NCI-H1048 (cell line): ENCODE measurements around the gene FGD4.
"Not testable (repeated sequence)": the region's sequence is repeated elsewhere in the genome, so short reads cannot be mapped to it uniquely, and the experiment has no call there.

Experiments
- DNase-seq: peaks from one replicate; lab custom pipeline; 2025; lab: John Stamatoyannopoulos, UW

The FGD4 gene

DNA sequence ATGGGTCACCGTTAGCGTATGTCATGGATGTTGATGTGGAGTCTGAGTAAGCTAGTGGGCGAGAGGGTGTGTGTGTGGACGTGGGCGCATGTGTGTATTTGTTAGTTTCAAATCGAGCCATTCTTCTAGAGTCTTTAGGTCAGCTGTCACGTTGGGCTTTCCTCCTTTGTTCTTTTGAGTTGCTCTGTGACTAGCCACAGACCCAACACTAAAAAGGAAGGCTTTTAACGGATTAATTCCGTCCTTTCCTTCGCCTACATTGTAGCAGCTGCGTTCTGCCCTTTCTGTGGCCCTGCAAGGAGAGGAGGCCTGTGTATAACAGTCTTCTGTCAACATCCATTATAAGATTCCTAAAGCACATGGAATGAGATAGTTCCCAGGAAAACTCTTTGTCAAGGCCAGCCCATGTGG lies 162.6 kb downstream of the FGD4 start:
- no peak for DNase-seq

DNA sequence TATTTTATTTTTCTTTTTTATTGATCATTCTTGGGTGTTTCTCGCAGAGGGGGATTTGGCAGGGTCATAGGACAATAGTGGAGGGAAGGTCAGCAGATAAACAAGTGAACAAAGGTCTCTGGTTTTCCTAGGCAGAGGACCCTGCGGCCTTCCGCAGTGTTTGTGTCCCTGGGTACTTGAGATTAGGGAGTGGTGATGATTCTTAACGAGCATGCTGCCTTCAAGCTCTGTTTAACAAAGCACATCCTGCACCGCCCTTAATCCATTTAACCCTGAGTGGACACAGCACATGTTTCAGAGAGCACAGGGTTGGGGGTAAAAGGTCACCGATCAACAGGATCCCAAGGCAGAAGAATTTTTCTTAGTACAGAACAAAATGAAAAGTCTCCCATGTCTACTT lies 163.1 kb downstream of the FGD4 start:
- not testable (repeated sequence) for DNase-seq

DNA sequence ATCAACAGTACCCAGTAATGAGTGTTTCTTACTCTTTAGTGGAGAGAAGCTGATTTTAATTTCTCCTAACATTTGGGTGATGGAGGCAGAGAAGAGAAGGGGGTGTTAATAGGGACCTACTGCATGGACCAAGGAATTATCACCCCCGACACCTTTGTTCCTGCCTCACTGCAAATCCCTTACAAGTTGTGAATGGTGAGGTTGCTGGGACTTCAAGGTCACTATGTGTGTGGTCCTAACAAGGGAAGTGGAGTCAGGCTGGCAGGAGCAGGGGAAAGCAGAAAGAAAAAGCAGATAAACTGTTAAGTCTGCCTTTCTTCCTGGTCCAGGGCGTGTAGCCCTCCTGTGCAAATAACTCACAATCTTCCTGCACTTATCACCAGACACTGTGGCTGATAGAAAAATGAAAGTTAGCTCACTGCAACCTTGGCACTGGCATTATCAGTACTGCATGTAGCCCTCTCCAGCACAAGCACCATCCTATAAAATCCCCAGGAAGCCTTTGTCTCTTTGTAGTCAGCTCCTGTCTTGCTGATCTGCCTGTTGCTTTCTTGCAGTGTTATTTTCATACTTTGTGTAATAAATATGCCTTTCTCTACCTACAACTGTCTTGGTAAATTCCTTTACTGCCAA lies 167.4 kb downstream of the FGD4 start:
- DNase-seq = no peak

DNA sequence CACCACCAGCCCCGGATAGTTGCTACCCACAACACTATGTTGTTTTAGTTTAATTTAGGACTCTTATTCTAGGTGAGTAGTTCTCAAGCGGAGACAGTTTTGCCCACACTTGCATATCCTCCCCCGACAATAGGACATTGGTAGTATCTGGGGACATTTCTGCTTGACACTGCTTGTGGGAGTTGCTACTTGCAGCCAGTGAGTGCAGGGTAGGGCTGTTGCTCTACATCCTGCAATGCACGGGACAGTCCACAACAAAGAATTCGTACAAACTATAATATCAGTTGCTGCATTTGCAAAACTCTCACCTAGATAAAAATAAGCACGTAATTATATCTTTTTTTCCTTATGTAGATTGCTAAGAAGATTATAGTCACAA lies 167.9 kb downstream of the FGD4 start:
- DNase-seq = no peak

DNA sequence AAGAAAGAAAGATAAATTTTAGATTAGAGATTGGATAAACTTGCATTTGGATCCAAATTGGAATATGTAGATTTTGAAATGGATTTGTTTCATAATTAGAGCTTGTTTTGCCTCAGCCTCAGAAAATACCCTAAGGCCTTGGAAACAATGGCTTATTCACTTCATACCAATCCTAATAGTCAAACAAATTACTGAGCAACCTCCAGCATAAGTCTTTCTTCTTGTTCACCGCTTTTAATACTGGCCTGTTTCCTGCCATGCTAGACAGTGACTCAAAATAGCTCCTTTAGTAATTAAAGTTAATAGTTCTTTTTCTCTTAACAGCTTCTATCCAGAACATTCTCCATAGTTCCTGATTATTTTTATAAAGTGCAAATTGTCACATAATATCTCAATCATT lies 168.9 kb downstream of the FGD4 start:
- peak; percentile 62 for DNase-seq

- no peak for DNase-seq
Observed at GRCh38 chr12:32569259-32569658, 169.9 kb downstream of the FGD4 start.

DNA sequence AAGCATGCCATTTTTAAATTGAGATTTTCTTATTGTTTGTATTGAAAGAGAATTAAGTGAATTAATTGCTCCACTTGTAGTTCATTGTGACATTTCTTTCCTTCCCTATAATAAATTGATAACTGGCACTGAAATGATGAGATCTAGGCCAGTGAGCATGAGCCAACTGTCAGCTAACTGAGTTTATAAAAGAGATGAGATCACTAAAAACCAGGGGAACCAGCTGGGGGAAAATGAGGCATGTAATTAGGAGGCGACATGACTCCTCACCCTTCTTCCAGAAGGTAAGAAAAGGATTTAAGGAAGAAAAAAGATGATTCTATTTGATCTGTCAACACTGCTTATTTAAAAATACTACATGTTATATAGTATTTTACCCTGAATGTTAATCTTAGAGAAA lies 175.2 kb downstream of the FGD4 start:
- no peak for DNase-seq

DNA sequence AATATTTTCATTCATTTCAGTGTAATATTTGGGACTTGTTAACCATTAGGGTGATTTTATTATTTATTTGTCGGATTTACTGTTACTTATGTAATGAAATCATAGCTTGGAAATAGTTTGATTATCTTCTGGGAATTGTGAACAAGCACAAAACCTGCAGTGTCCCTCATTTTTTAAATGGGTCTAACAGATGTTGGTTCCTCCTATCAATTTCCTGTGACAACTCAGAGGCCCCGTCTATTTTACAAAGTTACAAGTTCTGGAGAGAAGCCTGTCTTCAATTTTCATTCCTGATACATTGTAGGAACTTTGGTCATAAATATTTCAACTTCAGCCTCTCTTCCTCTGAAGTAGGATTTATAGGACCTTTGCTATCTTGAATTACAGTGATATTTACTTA lies 178.0 kb downstream of the FGD4 start:
- DNase-seq = no peak

DNA sequence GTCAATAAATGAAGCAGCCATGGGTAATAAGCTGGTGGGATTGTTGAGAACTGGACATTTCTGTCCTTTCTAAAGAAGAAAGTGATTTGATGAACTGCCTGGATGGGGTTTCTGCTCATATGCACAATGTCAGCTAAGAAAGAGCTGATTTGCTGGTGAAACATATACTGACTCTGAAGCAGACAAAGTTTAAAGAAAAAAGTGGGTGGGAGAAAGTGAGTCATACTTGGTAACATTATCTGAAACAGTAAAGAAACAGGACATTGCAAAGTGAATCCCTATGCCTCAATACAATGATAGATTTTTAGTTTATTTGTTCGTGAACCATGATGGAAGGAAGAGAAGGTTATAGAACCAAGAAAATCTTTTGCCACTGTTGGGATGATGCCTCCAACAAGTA lies 184.2 kb downstream of the FGD4 start:
- no peak for DNase-seq

GRCh38 chr12:32585680-32586079 lies 186.3 kb downstream of the FGD4 start:
- no peak for DNase-seq

- no peak for DNase-seq
Observed at GRCh38 chr12:32586390-32586789, 187.0 kb downstream of the FGD4 start.

DNA sequence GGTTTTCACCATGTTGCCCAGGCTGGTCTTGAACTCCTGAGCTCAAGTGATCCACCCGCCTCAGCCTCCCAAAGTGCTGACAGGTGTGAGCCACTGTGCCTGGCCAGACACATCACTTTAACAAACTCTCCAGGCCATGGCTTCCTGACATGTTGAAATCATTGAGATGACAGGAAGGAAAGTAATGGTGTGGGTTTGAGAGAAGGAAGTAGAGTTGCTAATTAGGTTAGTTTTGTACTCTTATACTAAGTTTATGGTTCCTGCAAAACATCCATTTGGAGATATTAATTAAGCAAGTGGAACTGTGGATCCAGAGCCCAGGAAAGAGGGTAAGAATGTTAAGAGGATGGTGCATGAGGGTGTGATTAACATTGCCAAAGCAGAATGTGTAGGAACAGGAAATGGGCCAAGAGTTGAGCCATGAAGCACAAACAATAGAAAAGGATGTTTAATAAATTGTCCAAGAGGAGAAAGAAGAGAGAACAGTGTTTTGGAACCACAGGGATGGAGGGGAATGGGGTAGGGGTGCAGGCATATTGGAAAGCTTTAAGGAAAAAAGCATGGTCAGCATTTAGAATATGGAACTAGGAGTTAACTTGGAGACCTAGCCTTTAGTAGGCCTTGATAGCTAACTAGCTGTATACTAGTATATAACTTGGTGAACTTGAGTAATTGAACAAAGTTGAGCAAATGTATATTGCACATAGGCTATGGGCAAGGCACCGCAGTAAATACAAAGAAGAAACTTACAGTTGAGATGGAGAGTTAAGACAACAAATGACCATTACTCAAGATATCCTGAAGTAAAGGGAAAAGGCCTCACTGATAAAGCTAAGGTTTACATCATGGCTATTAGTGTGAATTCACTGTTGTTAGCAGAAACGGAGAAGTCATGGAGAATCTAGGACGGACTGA lies 188.5 kb downstream of the FGD4 start:
- no peak for DNase-seq

DNA sequence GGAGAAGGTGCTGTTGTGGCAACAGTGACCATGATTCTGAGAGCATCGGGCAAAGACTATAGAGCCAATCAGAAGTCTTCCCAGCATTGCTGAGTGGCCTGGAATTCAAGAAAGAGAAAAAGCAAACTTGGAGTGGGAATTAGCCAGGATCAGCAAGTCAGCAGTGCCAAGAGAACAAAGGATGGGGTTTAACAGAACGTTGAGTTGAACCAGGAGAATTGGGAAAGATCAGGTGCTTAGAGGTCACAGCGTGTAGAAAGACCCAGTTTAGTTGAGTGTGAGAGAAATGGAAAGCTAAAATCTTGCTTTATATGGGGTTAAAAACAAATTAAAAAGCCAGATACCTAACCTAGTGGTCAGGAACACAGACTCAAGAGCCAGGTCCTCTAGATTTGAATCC lies 189.2 kb downstream of the FGD4 start:
- no peak for DNase-seq

- no peak for DNase-seq
Observed at GRCh38 chr12:32589165-32589865, 190.0 kb downstream of the FGD4 start.

GRCh38 chr12:32595251-32595650 lies 195.9 kb downstream of the FGD4 start:
- DNase-seq = no peak

DNA sequence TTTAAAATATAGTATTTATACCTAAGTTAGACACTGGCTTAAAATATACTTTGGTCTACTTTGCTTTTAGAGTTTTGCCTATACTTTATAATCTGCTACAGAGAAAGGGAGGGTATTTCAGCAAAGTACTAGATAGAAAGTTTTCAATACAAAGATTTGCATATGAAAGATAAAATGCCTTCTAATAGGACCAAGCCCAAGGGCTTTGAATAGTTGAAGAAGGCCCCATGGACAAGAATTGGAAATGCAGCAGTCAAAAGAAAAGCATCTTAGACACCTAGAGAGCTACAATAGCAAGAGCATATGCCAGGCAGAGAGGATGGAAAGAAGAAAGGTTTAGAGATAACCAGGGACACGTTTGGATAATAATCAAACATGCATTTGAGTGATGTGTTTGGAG lies 196.7 kb downstream of the FGD4 start:
- DNase-seq = no peak

DNA sequence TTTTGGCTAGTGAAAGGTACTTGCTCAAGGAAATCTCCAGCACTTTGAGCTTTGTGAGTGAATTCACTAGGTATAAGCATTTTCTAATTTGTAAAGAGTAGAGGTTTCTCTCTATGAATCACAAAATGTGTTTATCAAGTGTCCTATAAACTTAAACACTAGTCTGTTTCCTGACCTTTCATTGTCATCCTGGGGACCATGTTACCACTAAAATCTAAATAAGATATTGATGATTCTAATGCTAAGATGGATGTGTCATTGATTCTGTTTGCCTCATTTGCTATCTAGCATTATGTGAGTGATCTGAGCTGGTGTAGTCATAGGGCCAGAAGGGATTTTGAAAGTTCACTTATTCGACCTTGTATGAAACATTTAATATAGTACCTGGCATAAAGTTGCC lies 199.3 kb downstream of the FGD4 start:
- DNase-seq = no peak

GRCh38 chr12:32600681-32601080 lies 201.3 kb downstream of the FGD4 start:
- DNase-seq = no peak

- no peak for DNase-seq
Observed at GRCh38 chr12:32603071-32603470, 203.7 kb downstream of the FGD4 start.

- no peak for DNase-seq
Observed at GRCh38 chr12:32603858-32604257, 204.5 kb downstream of the FGD4 start.

DNA sequence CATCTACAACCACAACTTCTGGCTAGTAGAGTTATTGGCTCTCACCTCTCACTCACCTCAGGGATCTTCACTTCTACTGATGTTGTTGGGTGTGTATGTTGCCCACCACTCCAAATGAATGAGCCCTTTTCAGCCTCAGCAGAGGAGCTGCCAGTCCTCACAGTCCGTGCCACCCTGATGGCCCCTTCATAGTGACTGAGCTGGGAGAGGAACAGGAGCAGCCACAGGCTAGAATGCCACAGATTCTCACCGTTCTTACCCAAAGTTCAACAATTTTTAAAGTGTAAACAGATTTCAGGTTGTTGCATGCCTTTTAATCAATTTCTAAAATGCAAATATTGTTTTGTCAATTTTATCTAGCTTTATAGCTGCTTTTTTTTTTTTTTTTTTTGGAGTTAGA lies 205.2 kb downstream of the FGD4 start:
- no peak for DNase-seq

DNA sequence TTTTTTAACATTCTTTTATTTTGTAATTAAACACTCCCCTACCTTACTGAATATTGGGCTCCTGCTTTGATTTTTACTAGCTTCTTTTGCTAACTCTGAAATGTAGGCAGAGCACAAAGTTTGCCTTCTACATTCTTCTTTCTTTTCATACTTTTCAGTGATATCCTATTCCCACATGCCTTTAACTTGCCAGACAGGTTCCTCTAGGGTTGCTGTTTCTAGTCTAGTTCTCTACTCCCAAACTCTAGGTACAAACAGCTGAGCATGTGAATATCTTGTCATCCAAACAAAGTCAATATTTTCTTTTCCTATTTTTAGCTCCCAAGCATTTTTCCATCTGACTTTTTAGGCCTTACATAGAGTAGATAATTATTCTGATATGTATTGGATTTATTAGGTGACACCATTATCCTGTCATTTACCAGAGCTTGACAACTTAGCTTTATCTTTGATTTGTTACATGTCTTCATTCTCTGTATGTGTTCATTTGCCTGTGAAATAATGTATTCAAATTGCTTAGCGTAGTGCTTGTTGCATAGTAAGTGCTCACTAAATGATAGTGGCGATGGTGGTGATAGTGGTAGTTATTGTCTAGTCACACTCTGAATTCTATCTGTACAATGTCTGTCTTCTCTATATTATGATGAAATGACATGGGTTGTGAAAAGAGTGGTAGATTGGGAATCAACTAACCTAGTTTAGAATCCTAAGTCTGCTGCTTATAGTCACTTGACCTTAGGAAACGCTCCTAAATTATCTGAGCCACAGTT lies 206.2 kb downstream of the FGD4 start:
- DNase-seq = no peak
